ENCODE data around the gene TESK2.
"Not testable (repeated sequence)": the region's sequence is repeated elsewhere in the genome, so short reads cannot be mapped to it uniquely, and the experiment has no call there.

TESK2 gene

GRCh38 chr1:45365051-45365450 is 125.9 kb downstream of the TESK2 start:
- no peak for DNase-seq

DNA sequence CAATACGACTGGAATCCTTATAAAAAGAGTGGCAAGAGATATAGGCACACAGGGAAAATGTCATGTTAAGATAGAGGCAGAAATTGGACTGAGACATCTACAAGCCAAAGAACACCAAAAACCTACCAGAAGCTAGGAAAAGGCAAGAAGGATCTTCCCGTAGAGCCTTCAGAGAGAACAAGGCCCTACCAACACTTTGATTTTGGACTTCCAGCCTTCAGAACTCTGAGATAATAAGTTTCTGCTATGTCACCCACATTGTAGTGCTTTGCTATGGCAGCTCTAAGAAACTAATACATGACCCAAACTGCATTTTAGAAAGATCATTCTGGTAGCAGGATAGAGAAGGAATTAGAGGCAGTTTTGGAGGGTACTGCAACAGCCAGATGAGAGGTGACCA is 126.7 kb downstream of the TESK2 start:
- DNase-seq = no peak

- not testable (repeated sequence) for DNase-seq
These were observed 130.0 kb downstream of the TESK2 start for GRCh38 chr1:45360981-45361380.

- DNase-seq = peak; percentile 55
These were observed 131.0 kb downstream of the TESK2 start for GRCh38 chr1:45359882-45360513.

DNA sequence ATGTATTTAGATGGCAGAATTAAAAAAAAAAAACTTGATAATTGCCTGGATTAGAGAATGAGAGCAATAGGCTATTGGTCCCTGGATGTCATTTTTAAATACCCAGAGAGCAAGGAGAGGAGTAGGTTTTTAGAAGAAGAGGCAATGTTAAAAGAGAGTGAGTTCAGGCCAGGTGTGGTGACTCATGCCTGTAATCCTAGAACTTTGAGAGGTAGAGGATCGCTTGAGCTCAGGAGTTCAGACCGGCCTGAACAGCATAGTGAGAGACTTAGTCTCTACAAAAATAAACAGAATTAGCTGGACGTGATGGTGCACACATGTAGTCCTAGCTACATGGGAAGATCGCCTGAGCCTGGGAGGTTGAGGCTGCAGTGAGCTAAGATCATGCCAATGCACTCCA is 134.8 kb downstream of the TESK2 start:
- DNase-seq = no peak

- no peak for DNase-seq
These were observed 135.3 kb downstream of the TESK2 start for GRCh38 chr1:45355683-45356082.

DNA sequence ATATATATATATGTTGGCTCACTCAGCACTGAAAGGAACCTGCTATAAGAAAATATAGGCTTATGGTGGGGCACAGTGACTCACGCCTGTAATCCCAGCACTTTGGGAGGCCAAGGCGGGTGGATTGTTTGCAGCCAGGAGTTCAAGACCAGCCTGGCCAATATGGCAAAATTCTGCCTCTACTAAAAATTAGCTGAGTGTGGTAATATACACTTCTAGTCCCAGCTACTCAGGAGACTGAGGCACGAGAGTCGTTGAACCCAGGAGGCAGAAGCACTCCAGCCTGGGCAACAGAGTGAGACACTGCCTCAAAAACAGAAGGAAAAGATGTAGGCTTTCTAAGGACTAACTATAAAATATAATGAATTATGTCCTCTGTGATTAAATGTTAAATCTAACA is 136.1 kb downstream of the TESK2 start:
- no peak for DNase-seq

DNA sequence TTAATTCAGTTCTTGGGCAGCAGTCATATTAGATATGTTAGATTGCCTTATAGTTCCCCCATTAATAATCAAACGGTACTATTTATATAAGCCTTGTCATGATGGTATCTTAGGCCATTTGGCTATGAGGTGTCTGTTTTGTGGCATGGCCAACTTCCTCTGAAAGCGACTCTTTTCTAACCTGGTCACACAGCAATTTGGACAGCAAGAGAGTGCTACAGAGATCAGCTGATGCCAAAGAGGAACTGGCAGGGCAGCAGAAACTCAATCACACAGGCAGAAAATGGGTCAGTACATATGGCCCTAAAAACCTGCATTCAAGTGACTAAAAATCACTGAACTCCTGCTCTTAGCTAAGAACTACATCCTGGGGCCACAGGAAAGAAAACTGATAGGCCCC is 137.3 kb downstream of the TESK2 start:
- DNase-seq = no peak

GRCh38 chr1:45351508-45351907 is 139.5 kb downstream of the TESK2 start:
- DNase-seq = no peak

DNA sequence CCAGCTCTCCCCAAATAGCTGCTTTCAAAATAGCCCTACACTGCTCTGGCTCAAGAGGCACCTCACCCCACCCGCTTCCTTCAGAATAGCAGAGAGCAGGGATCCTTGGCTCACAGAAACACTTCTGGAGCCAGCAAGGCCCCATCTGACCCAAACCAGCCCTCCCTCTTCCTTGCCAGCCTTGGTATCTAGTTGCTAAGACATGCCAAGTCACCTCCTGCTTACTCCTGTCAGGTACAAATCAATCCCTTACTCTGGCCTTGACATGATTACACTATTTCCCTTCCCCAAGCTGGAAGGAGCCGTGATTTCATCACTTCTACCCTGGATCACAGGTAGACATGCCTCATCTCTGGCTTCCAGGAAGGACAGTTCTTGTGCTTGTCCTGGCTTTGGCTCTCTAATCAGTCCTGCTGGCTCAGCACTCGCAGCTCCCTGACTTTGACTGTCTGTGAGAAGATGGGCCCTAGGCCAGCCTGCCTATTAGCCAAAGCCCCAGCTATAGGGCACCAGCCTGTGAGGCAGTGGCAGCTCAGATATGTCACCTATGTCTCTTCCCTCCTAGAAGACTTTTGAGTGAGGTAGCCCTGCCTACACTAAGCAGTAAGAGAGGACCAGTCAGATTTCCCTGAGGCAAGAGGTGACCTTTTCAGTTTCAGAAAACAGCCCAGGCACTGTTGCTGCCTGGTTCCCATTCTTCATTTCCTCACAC is 141.8 kb downstream of the TESK2 start:
- no peak for DNase-seq

DNA sequence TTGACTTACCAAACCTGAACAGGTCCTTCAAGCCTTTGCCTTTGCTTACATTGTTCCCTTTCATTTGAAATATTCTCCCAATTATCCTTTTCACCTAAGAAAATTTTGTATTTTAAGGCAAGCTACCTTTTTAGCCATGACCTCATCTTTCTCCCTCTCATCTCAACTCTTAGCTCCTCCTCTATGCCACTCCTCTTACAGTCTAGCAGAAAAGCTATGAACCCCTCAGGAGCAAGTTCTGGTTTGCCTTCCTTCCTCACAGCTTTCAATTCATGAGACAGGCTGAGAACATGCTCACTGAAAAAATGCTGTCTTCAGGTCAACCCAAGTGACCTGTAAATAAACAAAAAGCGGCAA is 142.4 kb downstream of the TESK2 start:
- DNase-seq = no peak

DNA sequence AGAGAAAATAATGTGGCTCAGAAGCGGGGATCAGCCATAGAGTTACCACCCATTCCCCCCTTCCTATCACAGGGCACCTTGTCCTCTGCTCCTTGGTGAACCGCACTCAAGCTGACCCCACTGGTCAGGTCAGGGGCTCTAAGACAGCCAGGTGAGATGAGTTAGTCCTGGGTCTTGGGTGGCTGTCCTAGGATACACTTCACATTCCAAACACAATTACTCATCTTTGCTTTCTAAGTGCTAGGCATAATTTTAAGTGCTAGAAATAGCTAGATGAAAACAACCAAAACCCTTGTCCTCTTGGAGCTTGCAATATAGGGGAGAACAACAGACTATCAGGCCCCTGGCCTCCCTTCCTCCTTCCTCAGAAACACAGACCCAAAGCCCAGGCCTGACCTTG is 142.9 kb downstream of the TESK2 start:
- DNase-seq = no peak

- DNase-seq = no peak
These were observed 144.5 kb downstream of the TESK2 start for GRCh38 chr1:45346473-45346872.

DNA sequence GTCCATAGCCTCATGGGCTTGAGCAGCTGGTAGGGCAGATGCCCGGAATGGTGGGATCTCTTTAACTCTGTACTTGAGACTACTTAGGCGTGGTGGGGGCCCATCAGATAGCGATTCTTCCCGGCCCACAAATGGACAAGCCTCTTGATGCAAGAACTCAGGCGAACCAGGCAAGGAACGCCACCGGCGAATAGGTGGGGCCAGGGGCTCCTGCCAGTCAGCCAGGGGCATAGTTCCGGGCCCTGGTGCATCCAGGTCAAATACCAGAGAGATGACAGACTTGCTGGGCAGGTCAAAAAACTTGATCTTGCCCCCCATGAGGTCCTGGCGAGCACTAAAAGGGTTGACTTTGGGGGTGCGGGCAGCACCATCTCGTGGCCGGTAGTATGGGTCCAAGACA is 145.9 kb downstream of the TESK2 start:
- no peak for DNase-seq

DNA sequence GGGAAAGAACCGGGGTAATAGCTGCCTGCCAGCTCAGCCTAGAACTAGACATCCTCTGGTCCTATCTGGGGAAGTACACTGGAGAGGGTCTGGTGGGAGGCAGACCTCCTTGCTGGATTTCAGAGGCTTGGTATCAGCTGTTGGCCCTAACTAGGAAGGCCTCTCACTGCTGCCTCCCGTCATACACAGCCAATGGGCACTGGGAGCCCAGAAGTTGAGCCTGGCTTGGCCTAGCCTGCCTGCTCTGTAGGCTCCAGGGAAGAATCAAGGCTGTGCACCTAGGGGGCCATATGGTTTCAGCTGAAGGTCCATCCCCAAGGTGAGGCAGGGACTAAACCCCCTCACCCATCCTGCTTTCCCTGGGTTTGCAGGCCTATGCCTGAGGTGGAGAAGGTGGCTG is 146.5 kb downstream of the TESK2 start:
- no peak for DNase-seq

GRCh38 chr1:45340816-45341466 is 150.0 kb downstream of the TESK2 start:
- peak; percentile 15 for DNase-seq

DNA sequence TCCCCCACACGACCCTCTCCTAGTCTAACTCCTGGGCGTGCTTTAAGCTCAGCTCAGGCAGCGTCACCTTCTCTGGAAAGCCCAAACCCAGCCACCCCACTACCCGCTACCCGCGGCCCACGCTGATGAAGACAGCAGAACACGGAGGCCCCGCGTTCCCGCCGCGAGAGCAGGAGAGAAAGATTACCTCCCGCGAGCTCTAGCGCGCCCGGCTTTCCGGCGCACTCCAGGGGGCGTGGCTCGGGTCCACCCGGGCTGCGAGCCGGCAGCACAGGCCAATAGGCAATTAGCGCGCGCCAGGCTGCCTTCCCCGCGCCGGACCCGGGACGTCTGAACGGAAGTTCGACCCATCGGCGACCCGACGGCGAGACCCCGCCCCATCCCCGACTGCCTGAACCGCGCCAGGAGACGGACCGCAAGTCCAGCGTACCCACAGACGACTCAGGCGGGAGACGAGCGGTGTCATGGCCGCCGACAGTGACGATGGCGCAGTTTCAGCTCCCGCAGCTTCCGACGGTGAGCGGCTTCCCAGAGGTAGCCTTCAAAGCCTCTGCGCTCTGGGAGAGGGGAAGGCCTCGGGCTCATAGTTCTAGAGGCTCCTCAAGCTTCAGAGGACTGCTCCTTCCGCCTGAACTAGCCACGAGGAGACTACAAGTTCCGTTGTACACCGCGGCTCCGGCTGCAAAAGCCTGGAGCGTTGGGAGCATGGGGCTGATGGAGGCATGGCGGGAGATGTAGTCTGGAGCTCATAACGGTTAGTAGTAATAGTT is 151.0 kb downstream of the TESK2 start, which contains the start of the genes MUTYH and TOE1:
Gene MUTYH, minus strand, starts transcription at position 652 of the 770 bp plus-strand sequence. CDS start 5,935 bp downstream, outside the sequence.
Gene TOE1, plus strand, starts transcription at position 382 of the 770 bp plus-strand sequence. Its CDS starts 83 bp downstream, at position 465.
- DNase-seq = peak; percentile 93

GRCh38 chr1:45337630-45338325 is 153.2 kb downstream of the TESK2 start:
- no peak for DNase-seq

- DNase-seq = no peak
These were observed 155.1 kb downstream of the TESK2 start for GRCh38 chr1:45335855-45336324.

DNA sequence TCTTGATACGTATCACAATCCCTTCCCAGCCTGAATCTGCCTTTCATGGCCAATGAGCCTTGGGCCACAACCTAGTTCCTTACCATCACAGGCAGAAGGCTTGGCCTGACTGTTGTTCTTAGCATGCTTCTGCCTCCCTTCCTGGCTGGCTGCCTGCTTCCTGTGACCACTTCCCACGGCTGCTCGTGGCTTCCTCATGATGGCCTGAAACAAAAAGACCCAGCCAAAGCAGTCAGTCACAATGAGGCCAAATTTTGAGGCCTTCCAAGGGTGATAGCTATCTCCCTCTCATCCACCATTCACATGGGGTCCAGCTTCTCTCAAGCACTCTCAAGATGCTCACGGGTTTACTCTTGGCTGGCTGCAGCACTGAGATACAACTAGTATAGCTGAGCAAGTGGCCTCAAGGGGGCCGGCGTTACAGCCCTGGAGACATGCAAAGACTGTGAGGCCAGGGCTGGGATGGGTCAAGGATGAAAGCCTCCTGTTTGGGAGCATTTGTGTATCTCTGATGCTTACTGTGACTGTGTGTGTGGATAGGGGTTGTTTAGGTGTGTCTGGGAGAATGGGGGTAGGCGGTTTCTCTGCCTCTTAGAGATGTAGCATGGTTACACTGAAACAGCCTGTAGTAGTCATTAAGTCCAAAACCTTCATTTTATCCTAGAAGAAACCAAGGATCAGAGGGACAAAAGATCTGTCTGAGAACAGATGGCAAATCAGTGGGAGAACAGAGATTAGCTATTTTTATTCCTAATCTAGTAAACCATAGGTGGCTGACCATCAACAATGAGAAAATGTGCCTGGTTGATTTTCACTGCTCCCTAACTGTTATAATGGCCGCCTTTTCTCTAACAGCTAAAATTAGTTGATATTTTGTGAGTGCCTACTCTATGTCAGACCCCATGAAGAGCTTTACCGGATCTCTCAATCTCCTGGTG is 156.4 kb downstream of the TESK2 start:
- no peak for DNase-seq

DNA sequence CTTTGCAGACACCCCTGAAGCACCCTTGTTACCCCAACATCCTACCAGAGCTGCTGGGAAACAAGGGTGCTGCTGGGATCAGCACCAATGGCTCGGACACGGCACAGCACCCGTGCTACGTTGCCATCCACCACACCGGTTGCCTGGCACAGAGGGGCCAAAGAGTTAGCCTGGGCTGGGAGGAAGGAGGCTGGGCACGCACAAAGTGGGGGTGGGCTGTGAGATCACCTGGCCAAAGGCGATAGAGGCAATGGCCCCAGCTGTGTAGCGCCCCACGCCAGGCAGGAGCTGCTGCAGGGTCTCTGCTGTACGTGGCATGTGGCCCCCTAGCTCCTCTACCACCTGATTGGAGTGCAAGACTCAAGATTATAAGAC is 158.6 kb downstream of the TESK2 start:
- no peak for DNase-seq
